Measurements from ENCODE around the gene FAM111B. TPM values are rescaled to one million over a fixed set of nuclear protein-coding genes. Genes with fewer than 3 reads are reported as not detected.

Gene FAM111B
- total and polyA plus RNA-seq, 2 of the 8 experiments (the other 6 are each of a cell fraction or from before 2014, with no cell fraction given) = 4.8 to 38.1 TPM

GRCh38 chr11:59173964-59174663, 67.1 kb downstream of the FAM111B start (continued):
- peak; percentile 86 for TF ChIP-seq TEAD4 (IDR thresholded peaks at IDR 0.05; ENCODE audit: low read depth, low read length)
- TF ChIP-seq KDM4A (IDR thresholded peaks at IDR 0.05; ENCODE audit: low read depth, low read length, severe bottlenecking) = no peak
- TF ChIP-seq SP2 (IDR thresholded peaks at IDR 0.05; ENCODE audit: low read length) = no peak
- TF ChIP-seq RXRA (IDR thresholded peaks at IDR 0.05; ENCODE audit: insufficient read depth, low read depth, low read length) = 0 out of 2 replicates have a peak, but pooled peaks have one; percentile 42
- no peak for TF ChIP-seq JUND (IDR thresholded peaks at IDR 0.05; ENCODE audit: low read length)
- no peak for TF ChIP-seq MAFK (IDR thresholded peaks at IDR 0.05; ENCODE audit: low read depth, low read length)
- no peak for TF ChIP-seq RNF2 (IDR thresholded peaks at IDR 0.05; ENCODE audit: borderline replicate concordance, low read depth, low read length, missing control alignments, poor library complexity, severe bottlenecking)
- TF ChIP-seq HDAC6 (IDR thresholded peaks at IDR 0.05; ENCODE audit: low read depth, low read length) = no peak
- no peak; the same call in 1 of the 2 replicates for TF ChIP-seq RBBP5 (IDR thresholded peaks at IDR 0.05; ENCODE audit: borderline replicate concordance, low read depth, low read length)
- peak; percentile 32 for TF ChIP-seq ASH2L (IDR thresholded peaks at IDR 0.05; ENCODE audit: low read length)
- TF ChIP-seq POLR2AphosphoS5 (IDR thresholded peaks at IDR 0.05; ENCODE audit: low read depth, low read length) = peak; percentile 51
